SKM-1 (cell line): Measurements from ENCODE around the gene RGS7BP.
"Not testable (repeated sequence)": the region's sequence is repeated elsewhere in the genome, so short reads cannot be mapped to it uniquely, and the experiment has no call there.

Source experiments
- DNase-seq: peaks from one replicate; lab custom pipeline; 2025; ENCODE audit not compliant: unreplicated experiment; lab: John Stamatoyannopoulos, UW

Gene RGS7BP

DNA sequence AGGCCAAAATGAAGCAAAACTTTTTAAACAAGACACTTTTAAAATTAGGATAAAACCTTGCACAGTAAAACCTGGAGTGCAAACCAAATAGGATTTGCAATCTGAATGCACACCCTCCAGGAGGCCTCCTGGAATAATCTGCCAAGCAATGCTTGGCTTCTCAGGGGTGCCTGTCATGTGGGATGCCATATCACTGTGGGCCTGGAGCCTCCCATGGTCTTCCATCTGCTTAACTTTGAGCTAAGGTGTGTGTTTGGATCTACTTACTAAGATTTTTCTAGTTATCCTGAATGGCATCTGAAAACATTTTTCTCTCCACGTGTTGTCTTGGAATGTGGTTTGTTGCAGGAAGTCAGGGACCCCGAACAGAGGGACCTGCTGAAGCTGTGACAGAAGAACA is 52.1 kb downstream of the RGS7BP start:
- DNase-seq: no peak

DNA sequence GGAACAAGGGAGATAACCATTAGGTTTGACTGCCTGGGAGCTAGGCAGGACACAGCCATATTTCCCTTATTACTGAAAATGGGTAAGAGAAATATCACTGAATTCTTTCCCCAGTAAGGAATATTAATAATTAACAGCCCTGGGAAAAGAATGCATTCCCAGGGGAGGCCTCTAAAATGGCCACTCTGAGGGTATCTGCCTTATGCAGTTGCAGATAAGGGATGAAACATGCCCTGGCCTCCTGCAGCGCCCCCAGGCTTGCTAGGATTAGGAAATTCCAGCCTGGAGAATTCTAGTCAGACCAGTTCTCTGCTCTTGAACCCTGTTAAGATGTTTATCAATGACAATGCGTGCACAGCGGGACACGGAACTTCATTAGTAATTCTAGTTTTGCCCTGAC is 52.8 kb downstream of the RGS7BP start:
- not testable (repeated sequence) for DNase-seq

DNA sequence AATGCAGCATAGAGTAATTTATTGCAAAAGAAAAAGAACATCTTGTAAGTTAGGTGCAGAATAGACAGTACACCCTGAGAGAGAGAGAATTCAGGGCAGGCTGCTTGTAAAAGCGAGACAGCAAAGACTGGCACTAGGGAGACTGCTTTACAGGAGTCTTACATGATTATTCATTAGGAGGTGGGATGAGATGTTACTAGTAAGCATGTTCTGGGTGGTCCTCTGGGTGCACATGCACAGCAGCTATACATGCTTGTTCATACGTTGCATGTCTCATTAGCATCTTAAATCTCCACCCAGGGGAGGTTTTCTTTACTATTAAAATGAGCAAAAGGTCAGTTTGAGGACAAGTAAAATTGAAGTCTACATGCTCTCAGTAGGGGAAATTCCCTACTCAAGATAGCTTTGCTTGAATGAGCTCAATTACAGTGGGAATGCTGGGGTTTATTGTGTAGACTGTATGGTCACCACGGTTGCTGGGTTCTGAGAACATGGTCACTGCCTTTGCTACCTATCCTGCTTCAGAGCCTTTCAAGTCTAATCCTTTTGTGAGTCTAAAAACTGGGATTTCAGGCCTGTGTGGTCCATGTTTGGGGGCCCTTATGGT is 60.6 kb downstream of the RGS7BP start:
- DNase-seq: no peak

DNA sequence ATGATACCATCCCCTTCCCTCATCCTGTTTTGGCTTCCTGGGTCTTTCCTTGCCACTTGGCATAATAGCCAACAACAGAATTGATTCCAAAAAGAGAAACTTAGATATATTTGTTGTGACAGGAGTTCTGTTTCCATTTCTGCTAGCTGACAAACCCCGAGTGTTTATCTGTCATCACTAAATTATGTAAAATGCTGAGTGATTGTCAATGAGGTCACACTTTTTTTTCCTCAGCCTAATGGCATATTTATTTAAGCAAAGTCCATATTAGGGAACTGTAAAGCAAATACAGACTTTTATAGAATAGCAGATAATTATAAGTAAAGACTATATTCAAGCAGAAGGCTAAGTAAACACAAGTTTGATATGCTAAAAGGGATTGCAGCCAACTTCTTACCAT is 64.0 kb downstream of the RGS7BP start:
- DNase-seq: no peak

DNA sequence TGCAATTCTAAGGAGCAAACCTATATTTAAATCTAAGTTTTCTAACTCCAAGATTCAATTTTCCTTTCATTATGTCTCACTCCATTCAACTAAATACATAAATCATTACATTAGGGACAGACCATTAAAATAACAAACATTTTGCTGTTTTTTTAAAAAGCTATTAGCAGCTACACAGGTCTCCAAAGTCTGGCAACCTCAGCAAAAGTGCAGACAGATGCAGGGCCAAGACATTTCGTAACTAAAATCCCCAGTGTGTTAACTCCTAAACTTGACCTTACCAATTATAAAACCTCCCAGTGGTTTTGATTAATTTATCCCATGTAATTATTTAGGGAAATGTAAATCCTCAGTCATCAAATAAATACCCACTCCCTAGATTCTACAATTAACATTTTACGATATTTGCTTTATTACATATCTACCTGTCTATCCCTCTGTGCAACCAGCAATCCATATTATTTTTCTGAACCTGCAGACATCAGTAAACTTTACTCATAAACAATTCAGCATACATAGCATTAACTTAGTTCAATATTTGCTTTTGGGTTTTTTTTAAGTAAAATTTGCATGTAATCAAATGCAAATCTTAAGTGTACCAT is 64.7 kb downstream of the RGS7BP start:
- DNase-seq: no peak

DNA sequence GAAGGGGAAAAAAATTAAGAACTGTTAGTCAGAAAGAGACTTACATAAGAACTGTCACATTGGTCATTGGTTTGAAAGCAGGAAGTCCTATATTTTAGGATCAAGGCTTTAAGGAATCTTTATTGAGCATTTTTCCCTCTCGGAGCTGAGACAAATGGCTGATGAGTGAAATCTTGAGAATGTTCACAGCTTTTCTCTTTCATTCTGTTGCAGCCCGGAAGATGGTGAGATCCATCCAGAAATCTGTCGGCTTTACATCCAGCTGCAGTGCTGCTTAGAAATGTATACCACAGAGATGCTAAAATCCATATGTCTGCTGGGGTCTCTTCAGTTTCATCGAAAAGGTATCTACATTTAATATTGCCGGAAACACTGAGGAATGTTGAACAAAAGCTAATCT is 69.7 kb downstream of the RGS7BP start:
- DNase-seq: no peak

DNA sequence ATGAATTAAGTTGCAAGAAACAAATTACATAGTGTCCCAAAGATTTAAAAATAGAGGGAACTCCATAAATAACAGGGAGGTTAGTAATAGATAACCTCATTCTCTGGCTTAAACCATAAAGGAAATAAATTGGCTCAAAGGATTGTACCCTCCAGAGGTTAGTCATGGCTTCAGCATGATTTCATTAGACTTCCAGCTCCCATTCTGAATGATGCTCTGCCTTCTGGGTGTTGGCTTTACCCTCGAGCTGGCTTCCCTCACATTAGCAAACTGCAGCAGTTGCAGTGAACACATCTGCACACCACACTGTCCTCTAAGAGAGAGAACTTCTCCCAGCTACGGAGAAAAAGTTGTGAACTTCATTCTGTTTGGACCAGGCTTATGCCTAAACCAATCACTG is 70.4 kb downstream of the RGS7BP start:
- no peak for DNase-seq

DNA sequence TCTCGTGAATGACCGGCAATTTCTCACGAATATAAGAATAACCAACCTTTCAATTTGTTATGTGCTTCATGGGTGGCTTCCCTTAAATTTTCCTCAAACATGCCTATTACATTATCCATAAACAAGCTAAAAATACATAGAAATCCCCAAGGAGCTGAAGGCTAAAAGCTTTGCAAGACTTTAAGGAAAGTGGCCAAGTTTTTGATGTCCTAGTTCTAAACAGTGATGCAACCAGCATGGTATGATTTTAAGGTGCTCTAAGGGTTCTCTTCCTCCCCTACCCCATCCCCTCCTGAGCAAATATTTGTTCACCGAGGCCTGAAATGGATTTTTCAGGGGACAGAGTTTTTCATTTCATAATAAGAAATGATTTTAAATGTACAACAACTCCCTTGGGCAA is 79.8 kb downstream of the RGS7BP start:
- DNase-seq: no peak

DNA sequence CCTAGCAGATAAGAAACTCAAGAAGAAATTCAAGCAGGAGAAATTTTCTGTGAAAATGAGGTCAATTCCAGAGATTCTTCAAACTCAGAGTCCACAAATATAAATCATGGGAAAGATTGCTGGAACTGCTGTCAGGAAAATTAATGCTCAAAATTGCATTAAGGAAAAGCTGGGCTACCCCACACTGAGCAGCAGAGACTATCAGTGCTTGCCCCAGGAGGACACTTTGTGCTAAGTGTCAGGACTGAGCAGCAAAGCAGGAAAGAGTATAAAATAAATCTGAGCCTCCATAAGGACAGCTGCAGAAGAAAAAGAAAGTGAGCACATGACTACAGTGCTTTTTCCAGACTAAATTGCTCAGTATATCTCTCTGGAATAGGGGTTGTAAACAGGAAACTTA is 81.6 kb downstream of the RGS7BP start:
- no peak for DNase-seq

DNA sequence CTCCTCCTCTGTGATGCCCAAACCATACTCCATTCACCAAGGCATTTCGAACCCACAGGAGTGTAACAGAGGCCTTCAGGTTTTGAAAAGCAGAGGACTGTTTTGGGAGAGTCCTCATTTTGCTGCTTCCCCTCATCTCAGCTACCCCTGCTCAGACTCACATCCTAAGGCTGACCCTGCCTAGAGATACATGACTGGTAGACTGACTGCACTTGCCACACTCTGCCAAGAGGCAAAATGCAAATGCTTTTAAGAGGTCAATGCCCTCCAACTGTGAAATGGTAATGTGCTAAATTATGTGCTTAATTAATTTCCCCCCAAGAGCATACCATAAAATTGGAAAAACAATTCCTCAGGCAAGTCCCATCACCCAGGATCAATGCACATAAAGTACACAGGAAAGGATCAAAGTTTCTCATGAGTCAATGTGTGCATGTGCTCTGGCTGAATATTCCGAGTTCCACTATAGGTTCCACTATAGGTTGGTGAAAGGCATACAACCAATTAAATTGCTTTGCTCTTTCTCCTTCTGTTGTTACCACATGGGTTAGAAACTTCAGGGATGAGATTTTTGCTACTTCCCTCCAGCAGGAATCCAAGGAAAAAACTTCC is 87.0 kb downstream of the RGS7BP start:
- no peak for DNase-seq

DNA sequence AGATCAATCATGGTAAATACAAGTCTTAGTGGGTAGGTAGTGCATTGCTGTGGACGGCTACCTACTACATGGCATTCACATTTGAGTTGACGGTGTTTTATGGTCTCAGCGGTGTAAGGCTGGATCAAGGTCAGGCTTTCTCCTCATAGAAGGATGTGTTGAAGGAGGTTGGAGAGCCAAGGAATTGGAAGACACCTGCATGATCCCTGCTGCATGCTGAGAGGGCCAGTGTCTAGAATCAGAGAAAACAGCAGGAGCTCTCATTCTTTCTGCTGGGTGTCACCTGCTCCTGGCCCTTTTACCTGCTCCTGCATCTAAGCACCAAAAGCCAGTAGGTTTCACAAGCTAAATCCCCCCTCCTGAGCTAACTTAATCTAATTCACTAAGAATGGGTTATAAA is 88.2 kb downstream of the RGS7BP start:
- no peak for DNase-seq

DNA sequence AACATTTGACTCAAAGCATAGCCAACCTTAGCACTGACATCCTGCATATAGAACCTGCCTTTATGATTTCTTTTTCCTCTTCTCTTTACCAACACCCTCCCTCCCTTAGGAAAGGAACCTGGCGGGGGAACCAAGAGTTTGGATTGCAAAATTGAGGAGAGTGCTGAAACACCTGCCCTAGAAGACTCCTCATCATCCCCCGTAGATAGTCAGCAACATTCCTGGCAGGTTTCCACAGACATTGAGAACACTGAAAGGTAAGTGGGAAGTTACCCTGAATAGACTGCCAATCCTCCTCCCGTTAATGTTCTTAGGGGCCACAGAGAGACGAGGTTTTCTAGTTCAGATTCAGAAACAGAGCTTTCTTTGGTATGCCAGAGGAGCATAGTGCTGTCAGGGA is 88.8 kb downstream of the RGS7BP start:
- no peak for DNase-seq

DNA sequence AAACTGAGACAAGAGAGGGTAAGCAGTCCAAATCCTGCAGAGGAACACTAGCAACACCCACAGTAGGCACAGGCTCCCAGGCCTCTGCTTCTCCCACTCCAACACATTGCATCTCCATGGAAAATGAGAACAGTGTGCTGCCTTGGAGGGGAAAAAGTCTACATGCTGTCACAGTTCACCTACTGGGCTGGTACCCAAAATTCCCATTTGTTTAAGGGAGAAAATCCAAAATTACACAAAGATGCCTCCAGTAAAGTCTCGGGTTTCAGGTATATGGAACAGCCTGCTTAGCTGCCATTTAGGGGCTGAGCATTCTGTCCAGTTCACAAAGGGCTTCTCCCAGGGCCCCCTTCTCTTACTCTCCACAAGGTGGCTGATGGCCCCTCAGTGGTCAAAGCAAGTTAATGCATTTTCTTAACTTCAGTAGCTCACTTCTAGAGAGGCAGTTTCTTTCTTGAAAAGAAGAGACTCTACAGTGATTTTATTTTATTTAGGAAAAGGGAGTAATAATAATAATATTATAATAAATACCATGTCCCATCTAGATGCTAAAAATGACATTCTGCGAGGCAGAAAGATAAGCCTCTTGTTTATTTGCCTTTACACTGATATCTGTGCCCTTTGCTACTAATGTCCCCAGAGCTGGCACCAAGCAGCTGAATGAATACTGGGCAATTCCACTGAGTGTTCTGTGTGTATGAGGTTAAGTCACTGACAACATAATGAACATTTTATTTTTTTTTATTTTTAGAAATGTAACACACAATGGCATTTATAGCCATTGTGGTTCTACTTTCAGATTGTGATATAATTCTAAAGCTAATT is 89.4 kb downstream of the RGS7BP start:
- DNase-seq: no peak

DNA sequence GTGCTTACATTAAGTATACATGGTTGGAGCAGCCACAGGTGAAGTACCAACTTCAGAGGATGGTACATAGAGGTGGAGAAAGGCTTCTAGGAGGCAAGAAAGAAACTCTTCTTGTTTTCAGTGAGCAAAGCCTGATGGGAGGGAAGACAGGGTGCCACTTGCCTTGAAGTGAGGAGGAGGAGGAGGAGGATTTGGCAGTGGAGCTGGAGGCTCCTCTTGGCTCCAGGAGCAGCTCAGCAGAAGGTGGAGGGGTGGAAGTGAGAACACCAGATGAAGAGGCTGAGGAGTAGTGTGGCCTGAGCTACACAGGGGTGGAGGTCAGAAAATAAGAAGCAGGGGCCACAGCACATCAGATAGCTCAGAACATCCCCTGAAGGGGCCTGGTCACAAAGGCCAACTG is 93.4 kb downstream of the RGS7BP start:
- DNase-seq: no peak

DNA sequence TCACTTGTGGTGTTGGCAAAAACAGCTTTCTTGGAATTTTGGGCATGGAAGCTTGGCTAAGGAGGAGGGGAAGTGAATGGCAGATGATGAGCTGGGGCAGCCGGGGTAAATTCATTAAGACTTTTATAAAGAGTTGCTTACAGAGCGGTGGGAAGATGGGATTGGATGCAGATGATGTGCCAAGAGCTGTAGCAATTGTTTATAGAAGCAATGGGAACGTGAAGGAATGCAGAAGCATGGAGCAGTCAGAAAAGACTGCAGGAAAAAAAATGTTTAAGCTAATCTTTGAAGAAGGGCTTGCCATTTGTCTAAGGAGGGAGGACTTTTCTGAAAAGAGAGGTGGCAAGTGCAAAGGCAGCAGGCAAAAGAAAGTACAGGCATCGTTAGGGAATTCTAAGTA is 97.9 kb downstream of the RGS7BP start:
- no peak for DNase-seq

DNA sequence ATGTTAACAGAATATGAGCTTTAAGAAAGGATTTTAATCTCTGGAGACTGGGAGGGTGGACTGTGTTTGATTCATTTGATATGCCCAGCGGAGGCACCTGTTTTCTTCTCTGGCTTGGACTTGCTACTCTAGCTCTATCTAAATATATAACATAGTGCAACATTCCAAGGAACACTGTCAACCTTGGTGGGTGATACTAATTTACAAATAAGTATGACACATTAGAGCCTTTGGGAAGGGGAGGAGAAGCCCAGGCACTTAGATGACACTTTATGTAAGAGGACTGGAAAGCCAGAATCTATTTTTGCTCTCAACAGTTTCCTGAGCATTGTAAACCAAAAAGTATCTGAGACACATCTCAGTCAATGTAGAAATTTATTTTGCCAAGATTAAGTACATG is 101.1 kb downstream of the RGS7BP start:
- DNase-seq: no peak

DNA sequence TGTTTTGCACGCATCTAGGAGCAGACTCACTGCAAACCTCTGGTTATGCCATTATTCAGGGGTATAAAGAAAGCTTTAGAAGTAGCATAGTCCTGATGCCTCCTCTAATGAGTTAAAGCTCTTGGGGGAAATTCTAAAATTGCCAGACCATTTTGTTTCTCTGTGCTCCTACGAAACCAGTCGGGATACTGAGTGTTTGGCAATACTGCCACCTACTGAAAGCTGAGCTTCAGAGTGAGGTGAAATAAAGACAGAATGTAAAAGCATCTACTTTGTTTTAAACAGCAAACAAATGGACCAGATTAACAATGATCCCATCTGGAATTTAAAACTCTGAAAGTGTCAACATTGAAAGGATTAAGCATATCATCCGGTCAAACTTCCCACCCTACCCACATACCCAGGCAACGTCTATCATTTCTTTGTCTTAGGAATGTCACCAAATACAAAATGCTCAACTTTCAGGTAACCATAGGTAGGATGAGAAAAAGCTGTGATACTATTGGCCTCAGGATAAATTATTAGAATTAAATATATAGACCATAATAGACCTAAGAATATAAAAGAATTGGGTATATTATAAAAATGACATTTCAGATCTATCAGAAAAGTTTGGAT is 106.6 kb downstream of the RGS7BP start:
- no peak for DNase-seq

DNA sequence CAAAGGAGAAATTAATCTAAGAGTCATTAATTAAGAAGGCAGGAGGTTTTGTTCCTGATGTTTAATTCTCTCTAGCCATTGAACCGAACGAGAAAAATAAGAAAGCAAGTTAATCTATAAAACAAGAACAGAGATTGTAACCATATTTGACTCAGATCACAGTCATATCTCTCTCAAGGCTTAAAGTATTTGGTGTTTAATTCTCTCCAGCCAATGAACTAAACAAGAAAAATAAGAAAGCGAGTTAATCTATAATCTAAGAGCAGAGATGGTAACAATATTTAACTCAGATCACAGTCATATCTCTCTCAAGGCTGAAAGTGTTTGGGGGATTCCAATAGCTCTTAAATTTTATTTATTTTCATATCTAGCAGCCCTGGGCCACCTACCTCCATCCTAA is 110.1 kb downstream of the RGS7BP start:
- no peak for DNase-seq

DNA sequence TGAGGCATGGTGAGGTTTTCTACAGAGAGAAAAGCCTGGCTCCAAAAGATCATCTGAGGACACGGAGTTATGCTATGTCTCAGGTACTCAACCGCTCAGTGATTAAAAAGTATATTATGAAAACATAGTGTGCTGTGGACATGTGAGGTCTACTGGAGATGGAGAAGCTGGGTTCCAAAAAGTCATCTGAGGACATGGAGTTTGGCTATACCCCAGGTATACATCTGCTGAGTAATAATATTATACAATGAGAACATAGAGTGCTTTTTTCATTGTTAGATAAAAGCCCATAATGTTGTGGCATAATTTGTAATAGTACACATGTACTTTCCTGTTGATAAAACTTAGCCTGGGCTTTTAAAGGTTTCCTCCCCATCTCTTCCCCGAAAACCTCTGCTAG is 113.8 kb downstream of the RGS7BP start:
- DNase-seq: no peak

DNA sequence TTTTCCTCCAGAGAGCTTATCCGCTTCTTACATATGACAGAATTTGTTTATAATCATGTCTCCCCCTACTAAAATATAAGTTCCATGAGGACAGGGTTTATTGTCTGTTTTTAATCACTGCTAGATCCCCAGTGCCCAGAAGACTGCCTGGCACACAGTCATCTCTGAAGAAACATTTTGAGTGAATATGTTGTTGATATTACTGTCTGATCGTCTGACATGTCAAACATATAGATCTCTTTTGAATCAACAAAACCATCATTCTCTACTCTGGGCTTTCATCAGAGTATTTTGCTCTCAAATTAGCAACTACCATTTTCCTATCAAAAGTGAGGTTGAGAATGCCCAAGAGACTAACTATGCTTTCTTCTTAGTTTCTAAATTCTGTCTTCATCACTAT is 117.2 kb downstream of the RGS7BP start:
- DNase-seq: no peak

DNA sequence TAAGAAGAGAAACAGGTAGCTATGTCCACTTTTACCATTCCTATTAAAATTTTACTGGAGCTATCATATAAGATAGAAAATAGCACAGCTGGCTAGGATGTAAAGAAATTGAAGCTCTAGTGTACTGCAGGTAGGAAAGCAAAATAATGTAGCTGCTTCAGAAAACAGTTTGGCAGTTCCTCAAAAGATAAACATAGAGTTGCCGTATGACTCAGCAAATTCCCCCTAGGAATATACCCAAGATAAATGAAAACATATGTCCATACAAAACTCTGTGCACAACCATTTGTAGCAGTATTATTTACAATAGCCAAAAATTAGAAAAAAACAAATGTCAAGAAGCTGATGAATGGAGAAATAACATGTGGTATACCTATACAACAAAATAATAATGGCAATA is 119.9 kb downstream of the RGS7BP start:
- DNase-seq: no peak

DNA sequence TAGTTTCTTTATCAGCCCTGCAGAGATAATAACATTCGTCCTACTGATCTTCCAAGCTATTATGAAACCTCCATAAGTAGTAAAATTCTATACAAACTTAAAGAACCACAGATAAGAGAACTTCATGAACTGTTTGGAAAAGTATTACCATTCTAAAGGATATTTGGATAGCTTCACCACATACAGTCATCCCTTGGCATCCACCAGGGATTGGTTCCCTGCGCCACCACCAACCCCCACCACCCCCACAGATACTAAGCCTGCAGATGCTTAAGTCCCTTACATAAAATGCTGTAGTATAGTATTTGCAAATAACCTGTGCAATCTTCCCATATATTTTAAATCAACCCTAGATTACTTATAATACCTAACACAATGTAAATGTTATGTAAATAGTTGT is 123.1 kb downstream of the RGS7BP start:
- DNase-seq: no peak
